ENCODE results near the gene KLHDC1.
A peak's percentile ranks its signal among the peaks of the same experiment; 100 is the strongest.
"Not testable (repeated sequence)": the region's sequence is repeated elsewhere in the genome, so short reads cannot be mapped to it uniquely, and the experiment has no call there.

Gene KLHDC1

GRCh38 chr14:49721733-49722435 lies 29.0 kb downstream of the KLHDC1 start:
- not testable (repeated sequence) for DNase-seq (ENCODE audit: low read depth)

- DNase-seq (ENCODE audit: low read depth), result no peak
These were observed 34.3 kb downstream of the KLHDC1 start for GRCh38 chr14:49727171-49727570.

- no peak for DNase-seq (ENCODE audit: low read depth)
These were observed 40.0 kb downstream of the KLHDC1 start for GRCh38 chr14:49732896-49733295.

- DNase-seq (ENCODE audit: low read depth), result no peak
These were observed 40.9 kb downstream of the KLHDC1 start for GRCh38 chr14:49733836-49734235.

GRCh38 chr14:49735669-49736068 lies 42.7 kb downstream of the KLHDC1 start:
- DNase-seq (ENCODE audit: low read depth), result not testable (repeated sequence)

- no peak for DNase-seq (ENCODE audit: low read depth)
These were observed 52.3 kb downstream of the KLHDC1 start for GRCh38 chr14:49745191-49745590.

GRCh38 chr14:49746476-49746875 lies 53.6 kb downstream of the KLHDC1 start:
- not testable (repeated sequence) for DNase-seq (ENCODE audit: low read depth)

GRCh38 chr14:49754570-49755097 lies 61.7 kb downstream of the KLHDC1 start:
- no peak for DNase-seq (ENCODE audit: low read depth)

GRCh38 chr14:49755378-49755777 lies 62.5 kb downstream of the KLHDC1 start:
- no peak for DNase-seq (ENCODE audit: low read depth)

- no peak for DNase-seq (ENCODE audit: low read depth)
These were observed 69.1 kb downstream of the KLHDC1 start for GRCh38 chr14:49761839-49762551.

- DNase-seq (ENCODE audit: low read depth), result no peak
These were observed 73.9 kb downstream of the KLHDC1 start for GRCh38 chr14:49766839-49767238.

GRCh38 chr14:49767270-49767570 lies 74.3 kb downstream of the KLHDC1 start:
- no peak for DNase-seq (ENCODE audit: low read depth)

- peak; percentile 47 for DNase-seq (ENCODE audit: low read depth)
These were observed 74.8 kb downstream of the KLHDC1 start, which contains the start of gene KLHDC2 for GRCh38 chr14:49767571-49768300. Gene KLHDC2 (plus strand): TSS chr14:49768153. CDS start chr14:49768469, 316 bp downstream.

GRCh38 chr14:49768301-49769121 lies 75.6 kb downstream of the KLHDC1 start:
- peak; percentile 38 for DNase-seq (ENCODE audit: low read depth)

- peak; percentile 51 for DNase-seq (ENCODE audit: low read depth)
These were observed 76.3 kb downstream of the KLHDC1 start for GRCh38 chr14:49769171-49769570.

- DNase-seq (ENCODE audit: low read depth), result no peak
These were observed 76.8 kb downstream of the KLHDC1 start for GRCh38 chr14:49769581-49770211.

GRCh38 chr14:49770212-49770817 lies 77.4 kb downstream of the KLHDC1 start:
- DNase-seq (ENCODE audit: low read depth), result peak; percentile 27

GRCh38 chr14:49771691-49772090 lies 78.8 kb downstream of the KLHDC1 start:
- DNase-seq (ENCODE audit: low read depth), result not testable (repeated sequence)

GRCh38 chr14:49774106-49774505 lies 81.2 kb downstream of the KLHDC1 start:
- DNase-seq (ENCODE audit: low read depth), result no peak

- no peak for DNase-seq (ENCODE audit: low read depth)
These were observed 85.5 kb downstream of the KLHDC1 start for GRCh38 chr14:49778421-49778820.

GRCh38 chr14:49781040-49781439 lies 88.1 kb downstream of the KLHDC1 start:
- DNase-seq (ENCODE audit: low read depth), result not testable (repeated sequence)
